ENCODE measurements around the gene LAMA5. TPM values are rescaled to one million over a fixed set of nuclear protein-coding genes. Genes with fewer than 3 reads are reported as not detected.

Gene LAMA5
- total RNA-seq, 2 experiments from 2014 or later: 0.81 to 1.5 TPM

- no peak overlapping the region for H3K4me3 Mint-ChIP-seq
- CTCF ChIA-PET: interaction anchor here (0.6 to 2.1 kb wide), 5 partner anchors 39 to 383 kb away, joined by 3 to 6 read pairs (median 4); no protein-coding TSS in a partner anchor
- no peaks in the 10 kb centered on the region for H3K27me3 Mint-ChIP-seq (ENCODE audit: low read depth)
- H3K27ac Mint-ChIP-seq: no peak overlapping the region
- no peaks in the 10 kb centered on the region for H3K9me3 Mint-ChIP-seq
- no peak for DNase-seq
- peaks cover 28% of the 10 kb centered on the region for H3K4me1 Mint-ChIP-seq (ENCODE audit: low read depth)
- no peaks in the 10 kb centered on the region for H3K36me3 Mint-ChIP-seq (ENCODE audit: low read depth)
- intact Hi-C loops (cut with micrococcal nuclease): loop anchor here (5.0 kb wide), 3 partner anchors 93 to 398 kb away; no protein-coding TSS in a partner anchor
These were observed 42.2 kb upstream of the LAMA5 start for GRCh38 chr20:62409086-62409853.

GRCh38 chr20:62408640-62409039 lies 41.5 kb upstream of the LAMA5 start:
- Mint-ChIP-seq H3K9me3 (no peaks in the 10 kb centered on the region), H3K4me3 (no peak overlapping the region), H3K27ac (no peak overlapping the region), H3K27me3 (ENCODE audit: low read depth) (no peaks in the 10 kb centered on the region), H3K4me1 (ENCODE audit: low read depth) (peaks cover 31% of the 10 kb centered on the region), H3K36me3 (ENCODE audit: low read depth) (no peaks in the 10 kb centered on the region)
- no peak for DNase-seq
- CTCF ChIA-PET: no interaction called here
- intact Hi-C loops (cut with micrococcal nuclease): loop anchor here (5.0 kb wide), 3 partner anchors 94 to 399 kb away; no protein-coding TSS in a partner anchor

GRCh38 chr20:62408055-62408454 lies 40.9 kb upstream of the LAMA5 start:
- no peaks in the 10 kb centered on the region for H3K9me3 Mint-ChIP-seq
- intact Hi-C loops (cut with micrococcal nuclease): loop anchor here (5.0 kb wide), 3 partner anchors 94 to 399 kb away; no protein-coding TSS in a partner anchor
- no peak overlapping the region for H3K27ac Mint-ChIP-seq
- no peaks in the 10 kb centered on the region for H3K36me3 Mint-ChIP-seq (ENCODE audit: low read depth)
- no peaks in the 10 kb centered on the region for H3K27me3 Mint-ChIP-seq (ENCODE audit: low read depth)
- no peak for DNase-seq
- peak overlapping the region; percentile 78 for H3K4me3 Mint-ChIP-seq
- CTCF ChIA-PET: no interaction called here
- H3K4me1 Mint-ChIP-seq (ENCODE audit: low read depth): peaks cover 31% of the 10 kb centered on the region

GRCh38 chr20:62407221-62407992 lies 40.3 kb upstream of the LAMA5 start, which contains the start of gene CABLES2:
CABLES2 (minus strand) TSS chr20:62407285; CDS start chr20:62407276, 9 bp downstream.
- DNase-seq: peak; percentile 94
- intact Hi-C loops (cut with micrococcal nuclease): loop anchor here (1.0 to 5.0 kb wide), 5 partner anchors 95 to 400 kb away; partner anchors contain the start of gene ADRM1
- CTCF ChIA-PET: no interaction called here
- Mint-ChIP-seq H3K36me3 (ENCODE audit: low read depth) (no peaks in the 10 kb centered on the region), H3K27me3 (ENCODE audit: low read depth) (no peaks in the 10 kb centered on the region), H3K27ac (peak within 1 kb of the TSS; percentile 80), H3K9me3 (no peaks in the 10 kb centered on the region), H3K4me1 (ENCODE audit: low read depth) (peaks cover 31% of the 10 kb centered on the region), H3K4me3 (peak within 1 kb of the TSS; percentile 78)

- no peaks in the 10 kb centered on the region for H3K9me3 Mint-ChIP-seq
- peaks cover 31% of the 10 kb centered on the region for H3K4me1 Mint-ChIP-seq (ENCODE audit: low read depth)
- no peaks in the 10 kb centered on the region for H3K27me3 Mint-ChIP-seq (ENCODE audit: low read depth)
- peak overlapping the region; percentile 63 for H3K4me3 Mint-ChIP-seq
- no peak overlapping the region for H3K27ac Mint-ChIP-seq
- DNase-seq: no peak
- CTCF ChIA-PET: no interaction called here
- no peaks in the 10 kb centered on the region for H3K36me3 Mint-ChIP-seq (ENCODE audit: low read depth)
- intact Hi-C loops (cut with micrococcal nuclease): loop anchor here (1.0 to 5.0 kb wide), 5 partner anchors 96 to 401 kb away; partner anchors contain the start of gene ADRM1
These were observed 39.6 kb upstream of the LAMA5 start for GRCh38 chr20:62406635-62407176.

GRCh38 chr20:62405981-62406513 lies 38.9 kb upstream of the LAMA5 start:
- intact Hi-C loops (cut with micrococcal nuclease): loop anchor here (2.0 to 5.0 kb wide), 4 partner anchors 96 to 401 kb away; no protein-coding TSS in a partner anchor
- Mint-ChIP-seq H3K27ac (no peak overlapping the region), H3K4me1 (ENCODE audit: low read depth) (peaks cover 31% of the 10 kb centered on the region), H3K4me3 (peak overlapping the region; percentile 63), H3K36me3 (ENCODE audit: low read depth) (no peaks in the 10 kb centered on the region), H3K9me3 (no peaks in the 10 kb centered on the region), H3K27me3 (ENCODE audit: low read depth) (no peaks in the 10 kb centered on the region)
- CTCF ChIA-PET: interaction anchor here (1.0 kb wide), 1 partner anchor 11 kb away, joined by 3 read pairs; no protein-coding TSS in a partner anchor
- DNase-seq: no peak

- no peak overlapping the region for H3K27ac Mint-ChIP-seq
These were observed 38.2 kb upstream of the LAMA5 start for GRCh38 chr20:62405108-62405980.

GRCh38 chr20:62404761-62405107 lies 37.6 kb upstream of the LAMA5 start:
- H3K4me1 Mint-ChIP-seq (ENCODE audit: low read depth): peaks cover 25% of the 10 kb centered on the region
- H3K9me3 Mint-ChIP-seq: no peaks in the 10 kb centered on the region
- intact Hi-C loops (cut with micrococcal nuclease): loop anchor here (1.0 to 5.0 kb wide), 4 partner anchors 16 to 403 kb away; no protein-coding TSS in a partner anchor
- H3K4me3 Mint-ChIP-seq: no peak overlapping the region
- CTCF ChIA-PET: no interaction called here
- DNase-seq: no peak
- H3K27me3 Mint-ChIP-seq (ENCODE audit: low read depth): no peaks in the 10 kb centered on the region
- no peak overlapping the region for H3K27ac Mint-ChIP-seq
- peaks cover under 1% of the 10 kb centered on the region for H3K36me3 Mint-ChIP-seq (ENCODE audit: low read depth)

More at GRCh38 chr20:62405108-62405980, 38.2 kb upstream of the LAMA5 start:
- H3K4me3 Mint-ChIP-seq: peak overlapping the region; percentile 63
- CTCF ChIA-PET: interaction anchor here (1.0 kb wide), 1 partner anchor 10 kb away, joined by 3 read pairs; no protein-coding TSS in a partner anchor
- H3K36me3 Mint-ChIP-seq (ENCODE audit: low read depth): no peaks in the 10 kb centered on the region
- no peak for DNase-seq
- peaks cover 31% of the 10 kb centered on the region for H3K4me1 Mint-ChIP-seq (ENCODE audit: low read depth)
- H3K27me3 Mint-ChIP-seq (ENCODE audit: low read depth): no peaks in the 10 kb centered on the region
- no peaks in the 10 kb centered on the region for H3K9me3 Mint-ChIP-seq
- intact Hi-C loops (cut with micrococcal nuclease): loop anchor here (5.0 kb wide), 3 partner anchors 97 to 402 kb away; no protein-coding TSS in a partner anchor

- Mint-ChIP-seq H3K9me3 (no peaks in the 10 kb centered on the region), H3K27ac (no peak overlapping the region), H3K4me3 (peak overlapping the region; percentile 19), H3K27me3 (ENCODE audit: low read depth) (no peaks in the 10 kb centered on the region), H3K4me1 (ENCODE audit: low read depth) (peaks cover 22% of the 10 kb centered on the region), H3K36me3 (ENCODE audit: low read depth) (peaks cover 2% of the 10 kb centered on the region)
- DNase-seq: no peak
- intact Hi-C loops (cut with micrococcal nuclease): loop anchor here (1.0 kb wide), 1 partner anchor 16 kb away; no protein-coding TSS in a partner anchor
- CTCF ChIA-PET: no interaction called here
These were observed 37.1 kb upstream of the LAMA5 start for GRCh38 chr20:62404112-62404665.

- Mint-ChIP-seq H3K27ac (no peak overlapping the region), H3K27me3 (ENCODE audit: low read depth) (no peaks in the 10 kb centered on the region), H3K9me3 (no peaks in the 10 kb centered on the region), H3K4me3 (no peak overlapping the region), H3K4me1 (ENCODE audit: low read depth) (peaks cover 22% of the 10 kb centered on the region), H3K36me3 (ENCODE audit: low read depth) (peaks cover 2% of the 10 kb centered on the region)
- no peak for DNase-seq
- intact Hi-C loops (cut with micrococcal nuclease): no loop called here
- CTCF ChIA-PET: no interaction called here
These were observed 36.2 kb upstream of the LAMA5 start for GRCh38 chr20:62403331-62403730.
